Osteocyte (in vitro differentiated cells): ENCODE results near the gene EARS2. TPM values are rescaled to one million over a fixed set of nuclear protein-coding genes. Genes with fewer than 3 reads are reported as not detected.
A peak's percentile ranks its signal among the peaks of the same experiment; 100 is the strongest.
"Not testable (repeated sequence)": the region's sequence is repeated elsewhere in the genome, so short reads cannot be mapped to it uniquely, and the experiment has no call there.

Source experiments
- DNase-seq: peaks from one replicate; pipeline ENCODE4 v3.0.0; 2021; ENCODE audit warnings: mixed read lengths; ENCODE audit not compliant: unreplicated experiment; ENCODE audit errors: extremely low spot score
- H3K27ac Mint-ChIP-seq: one replicate; pipeline ENCODE4 v1.8.0; 2021; ENCODE audit warnings: mild to moderate bottlenecking, mixed read lengths; ENCODE audit not compliant: unreplicated experiment
- H3K27me3 Mint-ChIP-seq: one replicate; pipeline ENCODE4 v1.8.0; 2021; ENCODE audit warnings: mixed read lengths; ENCODE audit not compliant: unreplicated experiment
- H3K36me3 Mint-ChIP-seq: one replicate; pipeline ENCODE4 v1.8.0; 2021; ENCODE audit warnings: mixed read lengths; ENCODE audit not compliant: unreplicated experiment
- H3K4me1 Mint-ChIP-seq: one replicate; pipeline ENCODE4 v1.8.0; 2021; ENCODE audit warnings: mixed read lengths; ENCODE audit not compliant: unreplicated experiment
- H3K4me3 Mint-ChIP-seq: one replicate; pipeline ENCODE4 v1.8.0; 2021; ENCODE audit warnings: mild to moderate bottlenecking, moderate library complexity, mixed read lengths; ENCODE audit not compliant: unreplicated experiment
- H3K9me3 Mint-ChIP-seq: one replicate; pipeline ENCODE4 v1.8.0; 2021; ENCODE audit warnings: mixed read lengths; ENCODE audit not compliant: unreplicated experiment
- total RNA-seq: library from RNA; stranded (reverse); gene quantifications from 2 replicates; pipeline ENCODE4 v1.2.1, GENCODE V29; 2021
- TF ChIP-seq, protein P1 (sequence below): fragments of 200-600 bp; sonication (generic); IDR thresholded peaks from 2 replicates; pipeline ENCODE4 v1.5.0; 2021; ENCODE audit warnings: antibody characterized with exemption, mild to moderate bottlenecking, moderate library complexity

EARS2 gene
- total RNA-seq, 1 donor from 2014 or later, result 18.7 TPM

DNA sequence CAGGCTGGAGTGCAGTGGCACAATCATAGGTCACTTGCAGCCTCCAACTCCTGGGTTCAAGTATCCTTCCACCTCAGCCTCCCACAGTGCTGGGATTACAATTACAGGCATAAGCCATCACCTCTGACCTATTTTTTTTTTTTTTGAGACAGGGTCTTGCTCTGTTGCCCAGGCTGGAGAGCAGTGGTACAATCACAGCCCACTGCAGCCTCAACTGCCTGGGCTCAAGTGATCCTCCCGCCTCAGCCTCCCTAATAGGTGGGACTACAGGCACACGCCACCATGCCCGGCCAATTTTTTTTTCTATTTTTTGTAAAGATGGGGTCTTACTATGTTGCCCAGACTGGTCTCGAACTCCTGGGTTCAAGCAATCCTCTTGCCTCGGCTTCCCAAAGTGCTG is 41.3 kb downstream of the EARS2 start:
- TF ChIP-seq, protein P1, sequence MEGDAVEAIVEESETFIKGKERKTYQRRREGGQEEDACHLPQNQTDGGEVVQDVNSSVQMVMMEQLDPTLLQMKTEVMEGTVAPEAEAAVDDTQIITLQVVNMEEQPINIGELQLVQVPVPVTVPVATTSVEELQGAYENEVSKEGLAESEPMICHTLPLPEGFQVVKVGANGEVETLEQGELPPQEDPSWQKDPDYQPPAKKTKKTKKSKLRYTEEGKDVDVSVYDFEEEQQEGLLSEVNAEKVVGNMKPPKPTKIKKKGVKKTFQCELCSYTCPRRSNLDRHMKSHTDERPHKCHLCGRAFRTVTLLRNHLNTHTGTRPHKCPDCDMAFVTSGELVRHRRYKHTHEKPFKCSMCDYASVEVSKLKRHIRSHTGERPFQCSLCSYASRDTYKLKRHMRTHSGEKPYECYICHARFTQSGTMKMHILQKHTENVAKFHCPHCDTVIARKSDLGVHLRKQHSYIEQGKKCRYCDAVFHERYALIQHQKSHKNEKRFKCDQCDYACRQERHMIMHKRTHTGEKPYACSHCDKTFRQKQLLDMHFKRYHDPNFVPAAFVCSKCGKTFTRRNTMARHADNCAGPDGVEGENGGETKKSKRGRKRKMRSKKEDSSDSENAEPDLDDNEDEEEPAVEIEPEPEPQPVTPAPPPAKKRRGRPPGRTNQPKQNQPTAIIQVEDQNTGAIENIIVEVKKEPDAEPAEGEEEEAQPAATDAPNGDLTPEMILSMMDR, result no peak
- Mint-ChIP-seq H3K4me3 (no peak overlapping the region), H3K4me1 (no peaks in the 10 kb centered on the region), H3K27me3 (no peaks in the 10 kb centered on the region), H3K9me3 (no peaks in the 10 kb centered on the region), H3K27ac (no peak overlapping the region), H3K36me3 (peaks cover 6% of the 10 kb centered on the region)
- DNase-seq, result no peak

- peaks cover 6% of the 10 kb centered on the region for H3K36me3 Mint-ChIP-seq
- H3K4me1 Mint-ChIP-seq, result peaks cover 4% of the 10 kb centered on the region
- no peaks in the 10 kb centered on the region for H3K27me3 Mint-ChIP-seq
- DNase-seq, result no peak
- H3K9me3 Mint-ChIP-seq, result no peaks in the 10 kb centered on the region
- TF ChIP-seq, protein P1, result no peak
- H3K27ac Mint-ChIP-seq, result no peak overlapping the region
- no peak overlapping the region for H3K4me3 Mint-ChIP-seq
These were observed 42.6 kb downstream of the EARS2 start for GRCh38 chr16:23514381-23515152.

DNA sequence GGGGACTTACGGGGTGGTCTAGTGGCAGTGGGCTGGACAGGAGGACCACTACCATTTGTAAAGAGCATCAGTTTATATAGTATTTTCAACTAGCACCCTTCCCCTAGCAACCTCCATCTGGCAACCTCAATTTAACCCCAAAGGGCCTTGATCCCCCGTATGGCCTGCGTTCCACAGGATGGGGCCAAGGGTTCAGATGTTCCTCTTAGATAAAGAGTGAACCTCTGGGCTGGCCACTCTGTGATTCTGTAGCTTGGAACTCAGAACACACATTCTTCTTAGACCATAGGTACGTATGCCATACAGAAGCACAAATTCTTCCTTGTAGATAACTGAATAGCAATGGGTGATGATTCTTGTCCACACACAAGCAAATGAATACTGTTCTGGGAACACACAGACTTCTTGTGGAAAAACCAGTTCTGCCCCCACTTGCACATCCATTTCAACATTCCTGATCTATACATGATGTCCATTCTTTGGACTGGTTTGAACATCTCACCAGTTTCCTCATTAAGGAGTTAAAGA is 44.9 kb downstream of the EARS2 start:
- H3K27ac Mint-ChIP-seq, result no peak overlapping the region
- no peak overlapping the region for H3K4me3 Mint-ChIP-seq

DNA sequence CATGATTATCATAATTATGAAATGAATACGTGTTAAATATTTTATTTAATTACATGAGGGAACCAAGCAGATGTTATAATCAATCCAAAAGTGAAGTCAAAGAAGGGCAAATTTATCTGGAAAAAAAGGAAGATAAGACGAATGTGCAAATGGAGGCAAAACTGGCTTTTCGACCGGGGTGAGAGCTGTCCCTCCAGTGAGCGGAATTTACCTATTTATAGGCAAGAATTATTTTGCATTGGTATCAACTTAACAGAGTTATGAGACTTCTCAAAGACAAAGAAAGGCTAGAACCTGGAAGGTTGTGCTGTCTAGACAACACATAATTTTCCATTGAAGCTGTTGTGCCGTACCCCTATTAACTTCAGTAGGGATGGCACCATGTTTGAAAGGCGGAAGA is 45.4 kb downstream of the EARS2 start:
- peaks cover 20% of the 10 kb centered on the region for H3K4me1 Mint-ChIP-seq
- H3K27me3 Mint-ChIP-seq, result no peaks in the 10 kb centered on the region
- H3K4me3 Mint-ChIP-seq, result peak overlapping the region; percentile 78
- no peak overlapping the region for H3K27ac Mint-ChIP-seq
- H3K36me3 Mint-ChIP-seq, result peaks cover 2% of the 10 kb centered on the region
- H3K9me3 Mint-ChIP-seq, result no peaks in the 10 kb centered on the region
- TF ChIP-seq, protein P1, result no peak
- no peak for DNase-seq

More for the DNA sequence above, 44.9 kb downstream of the EARS2 start:
- Mint-ChIP-seq H3K4me1 (peaks cover 16% of the 10 kb centered on the region), H3K27me3 (no peaks in the 10 kb centered on the region), H3K9me3 (no peaks in the 10 kb centered on the region), H3K36me3 (peaks cover 2% of the 10 kb centered on the region)
- DNase-seq, result no peak
- TF ChIP-seq, protein P1, result no peak

- Mint-ChIP-seq H3K27ac (peak overlapping the region; percentile 62), H3K4me3 (peak overlapping the region; percentile 78), H3K4me1 (peaks cover 26% of the 10 kb centered on the region)
- not testable (repeated sequence) for H3K36me3 Mint-ChIP-seq, H3K27me3 Mint-ChIP-seq, DNase-seq, H3K9me3 Mint-ChIP-seq
These were observed 46.3 kb downstream of the EARS2 start for GRCh38 chr16:23510915-23511270.
